Caco-2 (cell line): ENCODE measurements around the gene CARD18. TPM values are rescaled to one million over a fixed set of nuclear protein-coding genes. Genes with fewer than 3 reads are reported as not detected.

Experiments
- BruUV-seq: library from RNA; stranded (reverse); fragments of 400-500 nt; replicated peaks from 2 replicates; lab custom pipeline; 2021; lab: Mats Ljungman, UMichigan
- CTCF ChIA-PET: fragments of 300-600 bp; sonication (Branson Sonifier 250); formaldehyde crosslinking; loops from one replicate; lab custom pipeline; 2022; ENCODE audit warnings: antibody characterized with exemption; lab: Charles Lee
- POLR2A ChIA-PET: fragments of 300-600 bp; sonication (Branson Sonifier 250); formaldehyde crosslinking; loops from one replicate; lab custom pipeline; 2022; ENCODE audit warnings: antibody characterized with exemption; lab: Charles Lee
- DNase-seq, 2 experiments: peaks; one replicate each; pipeline versions ENCODE4 v3.0.0 to v3.0.0-alpha.2; 2020 to 2022
- H3K27me3 ChIP-seq: replicated peaks from 2 replicates; pipeline ENCODE4 v1.6.0; 2011; ENCODE audit warnings: low read length; ENCODE audit not compliant: control insufficient read depth, insufficient read depth
- H3K36me3 ChIP-seq: 2 replicates; pipeline ENCODE4 v1.5.1; 2011; ENCODE audit warnings: low read length; ENCODE audit not compliant: control insufficient read depth, insufficient read depth
- H3K4me1 ChIP-seq: fragments of 250-450 bp; sonication (Bioruptor Pico); 2 replicates; pipeline ENCODE4 v1.5.1; 2020; ENCODE audit warnings: mild to moderate bottlenecking
- H3K4me3 ChIP-seq: 2 replicates; pipeline ENCODE4 v1.5.1; 2011; ENCODE audit warnings: low read depth, mild to moderate bottlenecking, control low read depth, low read length
- H3K9me3 ChIP-seq: fragments of 250-450 bp; sonication (Bioruptor Pico); 2 replicates; pipeline ENCODE4 v1.5.1; 2020; ENCODE audit warnings: mild to moderate bottlenecking, moderate library complexity
- H3K27ac Mint-ChIP-seq: one replicate; pipeline ENCODE4 v1.8.0; 2022; ENCODE audit warnings: mixed read lengths; ENCODE audit not compliant: unreplicated experiment
- H3K27me3 Mint-ChIP-seq: one replicate; pipeline ENCODE4 v1.8.0; 2022; ENCODE audit warnings: mixed read lengths; ENCODE audit not compliant: insufficient read depth, unreplicated experiment
- H3K36me3 Mint-ChIP-seq: one replicate; pipeline ENCODE4 v1.8.0; 2022; ENCODE audit warnings: mild to moderate bottlenecking, mixed read lengths; ENCODE audit not compliant: insufficient read depth, unreplicated experiment
- H3K4me1 Mint-ChIP-seq: one replicate; pipeline ENCODE4 v1.8.0; 2022; ENCODE audit warnings: low read depth, mixed read lengths; ENCODE audit not compliant: unreplicated experiment
- H3K4me3 Mint-ChIP-seq: one replicate; pipeline ENCODE4 v1.8.0; 2022; ENCODE audit warnings: mild to moderate bottlenecking, moderate library complexity, mixed read lengths; ENCODE audit not compliant: unreplicated experiment
- H3K9me3 Mint-ChIP-seq: one replicate; pipeline ENCODE4 v1.8.0; 2022; ENCODE audit warnings: mixed read lengths; ENCODE audit not compliant: unreplicated experiment
- CTCF ChIP-seq, 2 experiments: fragments of 200-600 bp in 1 of 2; IDR thresholded peaks; 1 replicate in 1 of 2; 2 replicates in 1 of 2; pipeline versions ENCODE4 v1.5.1 to v1.8.0; 2011 to 2022; ENCODE audit warnings: antibody characterized with exemption in 1 of 2, control low read depth in 1 of 2, inconsistent platforms in 1 of 2, low read depth in 1 of 2, low read length in 1 of 2, mild to moderate bottlenecking in 1 of 2, moderate library complexity in 1 of 2; ENCODE audit not compliant: insufficient read depth in 1 of 2, severe bottlenecking in 1 of 2, unreplicated experiment in 1 of 2
- intact Hi-C: fragments of 100-400 bp; cut with micrococcal nuclease; formaldehyde crosslinking; loops from one replicate; pipeline ENCODE4 v1.10.0; 2022; ENCODE audit not compliant: unreplicated experiment
- total RNA-seq: library from RNA; stranded (reverse); gene quantifications from 2 replicates; pipeline ENCODE4 v1.2.3, GENCODE V29; 2022

CARD18 gene
- total RNA-seq, 1 experiment from 2014 or later: not detected

GRCh38 chr11:105156720-105157119 is 17.2 kb upstream of the CARD18 start:
- no peaks in the 10 kb centered on the region for H3K9me3 ChIP-seq
- H3K9me3 Mint-ChIP-seq: peaks cover 5% of the 10 kb centered on the region
- no peak for DNase-seq
- no peaks in the 10 kb centered on the region for H3K27me3 Mint-ChIP-seq
- H3K36me3 Mint-ChIP-seq: no peaks in the 10 kb centered on the region
- no peak overlapping the region for H3K27ac Mint-ChIP-seq
- ChIA-PET CTCF (no interaction called here), POLR2A (no interaction called here)
- no peak overlapping the region for H3K4me3 Mint-ChIP-seq
- H3K4me3 ChIP-seq: no peak overlapping the region
- TF ChIP-seq CTCF (IDR thresholded peaks at IDR 0.05; ENCODE audit: insufficient read depth in 1 of 2, low read depth in 1 of 2, low read length in 1 of 2, severe bottlenecking in 1 of 2, unreplicated experiment in 1 of 2): no peak
- H3K36me3 ChIP-seq: no peaks in the 10 kb centered on the region
- BruUV-seq: no TSS peak
- no peaks in the 10 kb centered on the region for H3K27me3 ChIP-seq
- H3K4me1 ChIP-seq: no peaks in the 10 kb centered on the region
- intact Hi-C loops: no loop called here
- H3K4me1 Mint-ChIP-seq: no peaks in the 10 kb centered on the region

DNA sequence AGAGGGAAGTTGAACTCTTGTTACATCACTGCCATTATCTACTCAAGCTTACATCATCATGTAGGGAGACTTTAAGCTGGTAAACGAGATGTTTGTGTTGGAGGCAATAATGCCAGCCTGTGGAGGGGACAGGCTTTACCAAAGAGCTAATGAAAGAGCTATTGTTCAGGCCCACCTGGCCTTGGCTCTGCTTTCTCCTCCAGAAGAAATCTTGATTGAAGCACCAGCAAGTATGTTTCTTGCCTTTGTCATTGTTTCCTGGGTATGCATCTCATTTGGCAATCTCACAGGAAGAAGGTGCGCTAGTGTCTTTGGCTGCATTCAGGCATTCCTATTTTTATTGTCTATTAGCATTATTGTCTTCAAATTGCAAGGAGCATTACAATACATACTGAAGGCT is 16.7 kb upstream of the CARD18 start:
- CTCF ChIA-PET: no interaction called here
- DNase-seq: no peak
- BruUV-seq: no TSS peak
- Mint-ChIP-seq H3K27me3 (no peaks in the 10 kb centered on the region), H3K27ac (no peak overlapping the region), H3K36me3 (no peaks in the 10 kb centered on the region), H3K4me1 (no peaks in the 10 kb centered on the region), H3K4me3 (no peak overlapping the region), H3K9me3 (peaks cover under 1% of the 10 kb centered on the region)
- TF ChIP-seq CTCF (IDR thresholded peaks at IDR 0.05; ENCODE audit: insufficient read depth in 1 of 2, low read depth in 1 of 2, low read length in 1 of 2, severe bottlenecking in 1 of 2, unreplicated experiment in 1 of 2): no peak
- POLR2A ChIA-PET: no interaction called here
- Histone ChIP-seq H3K4me3 (no peak overlapping the region), H3K9me3 (no peaks in the 10 kb centered on the region), H3K4me1 (no peaks in the 10 kb centered on the region), H3K36me3 (no peaks in the 10 kb centered on the region), H3K27me3 (no peaks in the 10 kb centered on the region)
- intact Hi-C loops: no loop called here

DNA sequence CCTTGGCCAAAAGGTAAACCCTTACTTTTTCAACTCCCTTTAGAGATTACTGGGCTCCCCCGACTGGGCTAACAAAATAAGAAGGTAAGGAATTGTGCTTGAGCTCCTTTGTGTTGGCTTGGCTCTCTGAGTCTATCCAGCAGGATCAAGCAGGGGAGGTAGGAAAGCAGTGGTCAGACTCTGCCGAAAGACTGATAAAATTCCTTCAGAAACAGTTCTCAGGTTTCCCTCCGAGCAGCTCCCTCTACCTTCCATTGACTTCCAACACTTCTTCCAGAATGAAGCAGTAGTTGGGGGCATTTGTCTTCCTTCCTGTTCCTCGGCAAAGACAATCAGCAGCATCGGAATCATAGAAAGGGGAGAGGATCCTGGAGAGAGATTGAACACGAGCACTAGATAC is 16.1 kb upstream of the CARD18 start:
- Histone ChIP-seq H3K9me3 (no peaks in the 10 kb centered on the region), H3K4me1 (no peaks in the 10 kb centered on the region), H3K4me3 (no peak overlapping the region), H3K36me3 (no peaks in the 10 kb centered on the region), H3K27me3 (no peaks in the 10 kb centered on the region)
- BruUV-seq: no TSS peak
- Mint-ChIP-seq H3K9me3 (no peaks in the 10 kb centered on the region), H3K27me3 (no peaks in the 10 kb centered on the region), H3K4me3 (no peak overlapping the region), H3K36me3 (no peaks in the 10 kb centered on the region), H3K4me1 (no peaks in the 10 kb centered on the region), H3K27ac (no peak overlapping the region)
- CTCF ChIA-PET: no interaction called here
- DNase-seq: no peak
- intact Hi-C loops: no loop called here
- POLR2A ChIA-PET: no interaction called here
- TF ChIP-seq CTCF (IDR thresholded peaks at IDR 0.05; ENCODE audit: insufficient read depth in 1 of 2, low read depth in 1 of 2, low read length in 1 of 2, severe bottlenecking in 1 of 2, unreplicated experiment in 1 of 2): no peak
